GM23338 (cell line): ENCODE results near the gene RRAS2. TPM values are rescaled to one million over a fixed set of nuclear protein-coding genes. Genes with fewer than 3 reads are reported as not detected.

ENCODE experiments used
- ATAC-seq: fragments of 200-7000 bp; cut with Tn5 transposase; 3 replicates; pipeline ENCODE4 v1.9.1; 2020
- DNase-seq: peaks from one replicate; pipeline ENCODE4 v3.0.0-alpha.2; 2015; ENCODE audit warnings: low spot score
- H2AFZ ChIP-seq: fragments of 200-600 bp; sonication (generic); 2 replicates; pipeline ENCODE4 v1.8.0; 2016; ENCODE audit warnings: antibody characterized with exemption, mild to moderate bottlenecking, moderate library complexity
- H3F3A ChIP-seq: fragments of 200-600 bp; sonication (generic); replicated peaks from 2 replicates; pipeline ENCODE4 v1.8.0; 2017; ENCODE audit warnings: antibody characterized with exemption, mixed run types, low read depth
- H3K27ac ChIP-seq: fragments of 200-600 bp; sonication (generic); 2 replicates; pipeline ENCODE4 v1.6.1; 2016; ENCODE audit warnings: low read depth
- H3K27me3 ChIP-seq: fragments of 200-600 bp; sonication (generic); 2 replicates; pipeline ENCODE4 v1.8.0; 2016; ENCODE audit warnings: mild to moderate bottlenecking, mixed run types, moderate library complexity; ENCODE audit not compliant: insufficient read depth
- H3K36me3 ChIP-seq: fragments of 200-600 bp; sonication (generic); 2 replicates; pipeline ENCODE4 v1.8.0; 2016; ENCODE audit warnings: mild to moderate bottlenecking; ENCODE audit not compliant: insufficient read depth
- H3K4me1 ChIP-seq: fragments of 200-600 bp; sonication (generic); 2 replicates; pipeline ENCODE4 v1.8.0; 2016; ENCODE audit warnings: mild to moderate bottlenecking, moderate library complexity; ENCODE audit not compliant: insufficient read depth
- H3K4me2 ChIP-seq: fragments of 200-600 bp; sonication (generic); 2 replicates; pipeline ENCODE4 v1.7.1; 2017; ENCODE audit warnings: mixed run types
- H3K4me3 ChIP-seq: fragments of 200-600 bp; sonication (generic); 2 replicates; pipeline ENCODE4 v1.6.1; 2016; ENCODE audit warnings: mixed run types
- H3K79me2 ChIP-seq: fragments of 200-600 bp; sonication (generic); replicated peaks from 2 replicates; pipeline ENCODE4 v1.8.0; 2017; ENCODE audit warnings: mild to moderate bottlenecking; ENCODE audit not compliant: insufficient read depth
- H3K9me2 ChIP-seq: fragments of 200-600 bp; sonication (generic); 2 replicates; pipeline ENCODE4 v1.8.0; 2017; ENCODE audit not compliant: insufficient read depth
- H4K20me1 ChIP-seq: fragments of 200-600 bp; sonication (generic); replicated peaks from 2 replicates; pipeline ENCODE4 v1.8.0; 2017; ENCODE audit warnings: mild to moderate bottlenecking; ENCODE audit not compliant: insufficient read depth
- H3K27ac Mint-ChIP-seq: 2 replicates; pipeline ENCODE4 v1.8.0; 2020; ENCODE audit warnings: inconsistent platforms, mild to moderate bottlenecking, moderate library complexity, mixed read lengths
- H3K27me3 Mint-ChIP-seq: 3 replicates; pipeline ENCODE4 v1.8.0; 2022; ENCODE audit warnings: low read depth, mild to moderate bottlenecking, moderate library complexity, mixed read lengths, inconsistent platforms; ENCODE audit not compliant: insufficient read depth, poor library complexity
- H3K36me3 Mint-ChIP-seq: 3 replicates; pipeline ENCODE4 v1.8.0; 2021; ENCODE audit warnings: low read depth, mild to moderate bottlenecking, inconsistent platforms, moderate library complexity, mixed read lengths
- H3K4me1 Mint-ChIP-seq: 3 replicates; pipeline ENCODE4 v1.8.0; 2020; ENCODE audit warnings: mild to moderate bottlenecking, inconsistent platforms, mixed read lengths
- H3K4me3 Mint-ChIP-seq: 3 replicates; pipeline ENCODE4 v1.8.0; 2021; ENCODE audit warnings: moderate library complexity, mild to moderate bottlenecking, inconsistent platforms, mixed read lengths
- H3K9me3 Mint-ChIP-seq: 3 replicates; pipeline ENCODE4 v1.8.0; 2020; ENCODE audit warnings: moderate library complexity, mild to moderate bottlenecking, inconsistent platforms, mixed read lengths
- CREB1 ChIP-seq: fragments of 250-450 bp; sonication (Bioruptor Pico); IDR thresholded peaks from 2 replicates; pipeline ENCODE4 v1.5.0; 2020; ENCODE audit warnings: low read depth, mild to moderate bottlenecking, moderate library complexity
- CTCF ChIP-seq, 2 experiments: fragments of 200-600 bp in 1 of 2; sonication (generic) in 1 of 2; conservative IDR thresholded peaks; 2 replicates each; pipeline versions ENCODE4 v1.5.1 to v1.6.1; 2016 to 2017; ENCODE audit warnings: antibody characterized with exemption in 2 of 2, low read depth in 2 of 2, mild to moderate bottlenecking in 2 of 2, moderate library complexity in 1 of 2
- ETS1 ChIP-seq: IDR thresholded peaks from 2 replicates; pipeline ENCODE4 v1.6.1; 2016; ENCODE audit warnings: antibody characterized with exemption
- EZH2 ChIP-seq: fragments of 200-600 bp; sonication (generic); IDR thresholded peaks from one replicate; pipeline ENCODE4 v1.8.0; 2017; ENCODE audit warnings: antibody characterized with exemption, mild to moderate bottlenecking, low read depth; ENCODE audit not compliant: unreplicated experiment
- JUNB ChIP-seq: IDR thresholded peaks from one replicate; pipeline ENCODE4 v1.6.1; 2016; ENCODE audit warnings: antibody characterized with exemption; ENCODE audit not compliant: unreplicated experiment
- NANOG ChIP-seq: IDR thresholded peaks from 2 replicates; pipeline ENCODE4 v1.6.1; 2016; ENCODE audit warnings: antibody characterized with exemption, borderline replicate concordance
- POLR2AphosphoS5 ChIP-seq: IDR thresholded peaks from 2 replicates; pipeline ENCODE4 v1.6.1; 2016; ENCODE audit warnings: antibody characterized with exemption, low read depth
- REST ChIP-seq: IDR thresholded peaks from one replicate; pipeline ENCODE4 v1.6.1; 2018; ENCODE audit warnings: antibody characterized with exemption; ENCODE audit not compliant: unreplicated experiment
- STAT1 ChIP-seq: IDR thresholded peaks from one replicate; pipeline ENCODE4 v1.6.1; 2016; ENCODE audit warnings: antibody characterized with exemption; ENCODE audit not compliant: unreplicated experiment
- ZNF331 ChIP-seq: fragments of 250-450 bp; sonication (Bioruptor Pico); IDR thresholded peaks from 2 replicates; pipeline ENCODE4 v1.5.0; 2020; ENCODE audit warnings: low read depth, mild to moderate bottlenecking, moderate library complexity
- polyA plus RNA-seq: library from polyadenylated mRNA; unstranded; fragments of >200 nt; fragmentation: Nextera tagmentation; extraction: Ambion mirVana; gene quantifications from 2 replicates; pipeline ENCODE4 v1.2.1, GENCODE V29; 2016
- total RNA-seq: library from RNA; depleted of rRNA; stranded (reverse); fragments of >200 nt; shearing (Covaris generic); gene quantifications from 2 replicates; pipeline ENCODE4 v1.2.3, GENCODE V29; 2014

The RRAS2 gene
- total and polyA plus RNA-seq, 2 experiments from 2014 or later, result 196 to 293 TPM

GRCh38 chr11:14370496-14370895, 11.5 kb upstream of the RRAS2 start:
- no peak for TF ChIP-seq ZNF331 (CRISPR knock-in tag)
- TF ChIP-seq REST, result no peak
- TF ChIP-seq NANOG, result no peak
- TF ChIP-seq CTCF (conservative IDR thresholded peaks at IDR 0.05; ENCODE audit: low read depth in 2 of 2), result no peak
- TF ChIP-seq ETS1, result no peak
- no peak for TF ChIP-seq STAT1
- TF ChIP-seq EZH2, result no peak
- TF ChIP-seq JUNB, result no peak
- no peak for TF ChIP-seq POLR2AphosphoS5
- no peak for TF ChIP-seq CREB1 (CRISPR knock-in tag)
- H3K4me2 ChIP-seq, result no peak overlapping the region
- Mint-ChIP-seq H3K27me3 (peaks cover 3% of the 10 kb centered on the region), H3K27ac (no peak overlapping the region), H3K4me1 (peaks cover 9% of the 10 kb centered on the region), H3K9me3 (no peaks in the 10 kb centered on the region; the same call in 2 of the 3 replicates), H3K4me3 (no peak overlapping the region), H3K36me3 (no peaks in the 10 kb centered on the region)
- H3K79me2 ChIP-seq, result no peaks in the 10 kb centered on the region
- no peaks in the 10 kb centered on the region for H3K27me3 ChIP-seq
- H3K27ac ChIP-seq, result no peak overlapping the region
- ATAC-seq (no peak), DNase-seq (no peak)
- peak overlapping the region; percentile 52; the same call in 1 of the 2 replicates for H2AFZ ChIP-seq
- no peaks in the 10 kb centered on the region for H3K36me3 ChIP-seq
- no peak overlapping the region for H3K4me3 ChIP-seq
- peaks cover 3% of the 10 kb centered on the region for H3K4me1 ChIP-seq
- H4K20me1 ChIP-seq, result no peaks in the 10 kb centered on the region
- H3F3A ChIP-seq, result no peaks in the 10 kb centered on the region
- H3K9me2 ChIP-seq, result no peaks in the 10 kb centered on the region
